ENCODE data around the gene CSK. TPM values are rescaled to one million over a fixed set of nuclear protein-coding genes. Genes with fewer than 3 reads are reported as not detected.

CSK gene
- total RNA-seq, 1 experiment from 2014 or later: 49.2 TPM

GRCh38 chr15:74790080-74790916 is 8.4 kb downstream of the CSK start:
- H2AK5ac ChIP-seq (ENCODE audit: insufficient read length, low read length): no peak overlapping the region
- H4K91ac ChIP-seq (ENCODE audit: insufficient read length, low read depth, low read length): no peak overlapping the region
- H3K79me1 ChIP-seq (ENCODE audit: insufficient read depth, low read depth, low read length, poor library complexity, severe bottlenecking): no peaks in the 10 kb centered on the region
- no peak overlapping the region for H3K18ac ChIP-seq (ENCODE audit: insufficient read length, low read depth, low read length)
- H3K4me2 ChIP-seq (ENCODE audit: insufficient read depth, insufficient read length, low read length): no peak overlapping the region
- H4K5ac ChIP-seq (ENCODE audit: insufficient read length, low read depth, low read length): no peak overlapping the region
- no peak overlapping the region for H3T11ph ChIP-seq (ENCODE audit: low read length)
- no peak overlapping the region for H3K14ac ChIP-seq (ENCODE audit: insufficient read depth, low read length)
- H4K8ac ChIP-seq (replicated peaks; ENCODE audit: insufficient read length, low read depth, low read length): no peak overlapping the region
- no peaks in the 10 kb centered on the region; the same call in 1 of the 2 replicates for H3K27me3 ChIP-seq (ENCODE audit: insufficient read depth, low read length)
- H3K4ac ChIP-seq (ENCODE audit: low read depth, low read length): no peak overlapping the region
- H2BK12ac ChIP-seq (ENCODE audit: insufficient read length, low read depth, low read length): no peak overlapping the region
- no peak overlapping the region for H2BK15ac ChIP-seq (ENCODE audit: low read depth, low read length)
- H3K9me3 ChIP-seq (ENCODE audit: control insufficient read depth, low read depth, low read length): no peaks in the 10 kb centered on the region
- H3K4me3 Mint-ChIP-seq: no peak overlapping the region
- H3K4me1 ChIP-seq (ENCODE audit: insufficient read depth, low read length): peaks cover 7% of the 10 kb centered on the region; the same call in 1 of the 2 replicates
- peaks cover 34 to 40% of the 10 kb centered on the region in 2 experiments for H3K4me1 Mint-ChIP-seq
- H3K27ac ChIP-seq (ENCODE audit: insufficient read length, low read depth, low read length): no peak overlapping the region
- H4K20me1 ChIP-seq (ENCODE audit: control insufficient read depth, insufficient read depth, insufficient read length): no peaks in the 10 kb centered on the region
- no peaks in the 10 kb centered on the region for H3K79me2 ChIP-seq (ENCODE audit: insufficient read depth, low read length)
- no peak for DNase-seq
- no peak overlapping the region for H2BK120ac ChIP-seq (ENCODE audit: low read depth, low read length, poor library complexity, severe bottlenecking)
- WGBS (ENCODE audit: extremely low coverage, insufficient read length, low lambda C conversion rate): no CpG with 5 or more reads among the region's 15 CpGs
- H2BK5ac ChIP-seq (ENCODE audit: insufficient read length, low read length): no peak overlapping the region
- no peak overlapping the region for H2AFZ ChIP-seq (ENCODE audit: low read length)
- no peak overlapping the region for H3K56ac ChIP-seq (ENCODE audit: insufficient read length, low read depth, low read length)
- peak overlapping the region in 1 of 3 experiments; percentile 30; a peak in 1 of 7 replicates for H3K27ac Mint-ChIP-seq
- TF ChIP-seq CTCF (conservative IDR thresholded peaks at IDR 0.05): no peak
- no peaks in the 10 kb centered on the region for H3K27me3 Mint-ChIP-seq (ENCODE audit: low read depth)
- H3K36me3 Mint-ChIP-seq (ENCODE audit: insufficient read depth in 1 of 3, low read depth in 3 of 3): no peaks in the 10 kb centered on the region; a peak in 1 of 7 replicates
- H2BK20ac ChIP-seq (ENCODE audit: low read depth, low read length, poor library complexity, severe bottlenecking): no peak overlapping the region
- H3K9ac ChIP-seq (ENCODE audit: extremely low read depth, insufficient read length, low read length): no peak overlapping the region
- H3K9me3 Mint-ChIP-seq: no peaks in the 10 kb centered on the region; a peak in 1 of 5 replicates
- H3K23ac ChIP-seq (ENCODE audit: insufficient read length, low read depth, low read length): no peak overlapping the region
- H3K23me2 ChIP-seq (ENCODE audit: insufficient read length, low read depth, low read length, poor library complexity, severe bottlenecking): no peaks in the 10 kb centered on the region

All from H9 (cell line).